ENCODE data around the gene DCAF10.
"Not testable (repeated sequence)": the region's sequence is repeated elsewhere in the genome, so short reads cannot be mapped to it uniquely, and the experiment has no call there.

- not testable (repeated sequence) for TF ChIP-seq CTCF (IDR thresholded peaks at IDR 0.05 in 2 of 3, conservative IDR thresholded peaks at IDR 0.05 in 1 of 3; ENCODE audit: control insufficient read depth in 2 of 3, extremely low read depth in 1 of 3, insufficient read depth in 1 of 3, low read depth in 3 of 3, low read length in 3 of 3); EZH2 (IDR thresholded peaks at IDR 0.05; ENCODE audit: borderline replicate concordance, control insufficient read depth, low read depth, low read length); EGR1 (IDR thresholded peaks at IDR 0.05; ENCODE audit: borderline replicate concordance in 1 of 2, low read depth in 2 of 2, low read length in 2 of 2); CEBPB (IDR thresholded peaks at IDR 0.05; ENCODE audit: borderline replicate concordance in 1 of 2, low read depth in 2 of 2, low read length in 2 of 2); NBN (IDR thresholded peaks at IDR 0.05); YY1 (IDR thresholded peaks at IDR 0.05; ENCODE audit: low read depth, low read length); BHLHE40 (IDR thresholded peaks at IDR 0.05; ENCODE audit: borderline replicate concordance in 1 of 2, low read depth in 2 of 2, low read length in 1 of 2); TCF7 (IDR thresholded peaks at IDR 0.05; ENCODE audit: borderline replicate concordance); EP300 (IDR thresholded peaks at IDR 0.05; ENCODE audit: borderline replicate concordance in 1 of 2, control insufficient read depth in 1 of 2, low read depth in 2 of 2, low read length in 2 of 2)
- TF ChIP-seq, protein P1, sequence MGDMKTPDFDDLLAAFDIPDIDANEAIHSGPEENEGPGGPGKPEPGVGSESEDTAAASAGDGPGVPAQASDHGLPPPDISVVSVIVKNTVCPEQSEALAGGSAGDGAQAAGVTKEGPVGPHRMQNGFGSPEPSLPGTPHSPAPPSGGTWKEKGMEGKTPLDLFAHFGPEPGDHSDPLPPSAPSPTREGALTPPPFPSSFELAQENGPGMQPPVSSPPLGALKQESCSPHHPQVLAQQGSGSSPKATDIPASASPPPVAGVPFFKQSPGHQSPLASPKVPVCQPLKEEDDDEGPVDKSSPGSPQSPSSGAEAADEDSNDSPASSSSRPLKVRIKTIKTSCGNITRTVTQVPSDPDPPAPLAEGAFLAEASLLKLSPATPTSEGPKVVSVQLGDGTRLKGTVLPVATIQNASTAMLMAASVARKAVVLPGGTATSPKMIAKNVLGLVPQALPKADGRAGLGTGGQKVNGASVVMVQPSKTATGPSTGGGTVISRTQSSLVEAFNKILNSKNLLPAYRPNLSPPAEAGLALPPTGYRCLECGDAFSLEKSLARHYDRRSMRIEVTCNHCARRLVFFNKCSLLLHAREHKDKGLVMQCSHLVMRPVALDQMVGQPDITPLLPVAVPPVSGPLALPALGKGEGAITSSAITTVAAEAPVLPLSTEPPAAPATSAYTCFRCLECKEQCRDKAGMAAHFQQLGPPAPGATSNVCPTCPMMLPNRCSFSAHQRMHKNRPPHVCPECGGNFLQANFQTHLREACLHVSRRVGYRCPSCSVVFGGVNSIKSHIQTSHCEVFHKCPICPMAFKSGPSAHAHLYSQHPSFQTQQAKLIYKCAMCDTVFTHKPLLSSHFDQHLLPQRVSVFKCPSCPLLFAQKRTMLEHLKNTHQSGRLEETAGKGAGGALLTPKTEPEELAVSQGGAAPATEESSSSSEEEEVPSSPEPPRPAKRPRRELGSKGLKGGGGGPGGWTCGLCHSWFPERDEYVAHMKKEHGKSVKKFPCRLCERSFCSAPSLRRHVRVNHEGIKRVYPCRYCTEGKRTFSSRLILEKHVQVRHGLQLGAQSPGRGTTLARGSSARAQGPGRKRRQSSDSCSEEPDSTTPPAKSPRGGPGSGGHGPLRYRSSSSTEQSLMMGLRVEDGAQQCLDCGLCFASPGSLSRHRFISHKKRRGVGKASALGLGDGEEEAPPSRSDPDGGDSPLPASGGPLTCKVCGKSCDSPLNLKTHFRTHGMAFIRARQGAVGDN (IDR thresholded peaks at IDR 0.05) = not testable (repeated sequence)
Measured at GRCh38 chr9:37752112-37752511, 48.5 kb upstream of the DCAF10 start.

Data from GM12878 (cell line).